ENCODE measurements around the gene ODR4. TPM values are rescaled to one million over a fixed set of nuclear protein-coding genes. Genes with fewer than 3 reads are reported as not detected.

ODR4 gene
- total RNA-seq, result 19.9 and 22.5 TPM in 2 replicates

GRCh38 chr1:186375152-186375928 is at the start of gene ODR4, which contains the start of gene TPR:
Gene ODR4, plus strand, starts transcription at chr1:186375838. Its CDS starts 3,948 bp downstream, at chr1:186379786.
Gene TPR, minus strand, starts transcription at chr1:186375253. Its CDS starts 225 bp downstream, at chr1:186375028.

DNA sequence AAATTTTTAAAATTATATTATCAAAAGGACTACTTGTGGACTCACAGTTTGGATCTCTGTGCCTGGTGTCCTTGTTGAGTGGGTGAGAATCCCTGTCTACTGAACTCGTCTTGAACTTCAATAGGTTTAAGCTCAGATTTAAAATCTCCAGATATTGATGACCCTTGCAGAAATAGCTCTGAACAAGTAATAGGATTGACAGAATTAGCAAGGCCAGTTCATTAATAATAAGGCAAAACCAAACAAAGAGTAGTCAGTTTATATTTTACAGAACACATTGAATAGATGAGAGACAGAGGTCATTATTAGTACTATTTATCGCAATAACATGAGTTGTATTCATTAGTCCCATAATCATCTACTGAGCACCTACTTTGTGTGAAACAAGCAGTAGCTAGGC is 85.4 kb downstream of the ODR4 start, which contains the start of gene PDC:
TSS of gene PDC (minus strand) at position 101 of the 400 bp plus-strand sequence. CDS start 11,655 bp downstream, outside the sequence.

Other genes starting within 250 kb of the ODR4 start
- gene PRG4, start 79.6 kb upstream of the ODR4 start, total RNA-seq, result under 0.01 and 0.11 TPM in 2 replicates
- 74.2 and 89.0 TPM in 2 replicates for gene TPR, start 585 bp upstream of the ODR4 start, total RNA-seq
- gene PDC, start 85.3 kb downstream of the ODR4 start, total RNA-seq, result not detected in 2 replicates

Data from uterine smooth muscle cell (primary cell).